Fibroblast of lung (primary cell): Measurements from ENCODE around the gene SGCG. TPM values are rescaled to one million over a fixed set of nuclear protein-coding genes. Genes with fewer than 3 reads are reported as not detected.

ENCODE experiments used
- DNase-seq, 2 donors: peaks; one replicate each; pipeline versions ENCODE4 v3.0.0 to v3.0.0-alpha.2; 2010; ENCODE audit warnings: low read depth in 2 of 2
- H2AFZ ChIP-seq: 2 replicates; pipeline ENCODE4 v1.5.1; 2012; ENCODE audit warnings: low read length, control low read depth, inconsistent platforms
- H3K27ac ChIP-seq: 2 replicates; pipeline ENCODE4 v1.5.1; 2011; ENCODE audit warnings: low read length, control low read depth; ENCODE audit not compliant: insufficient read depth
- H3K27me3 ChIP-seq: 2 replicates; pipeline ENCODE4 v1.5.1; 2011; ENCODE audit warnings: mild to moderate bottlenecking, low read length; ENCODE audit not compliant: control insufficient read depth, insufficient read depth
- H3K36me3 ChIP-seq: 2 replicates; pipeline ENCODE4 v1.5.1; 2011; ENCODE audit warnings: low read length; ENCODE audit not compliant: control insufficient read depth, insufficient read depth
- H3K4me1 ChIP-seq: 2 replicates; pipeline ENCODE4 v1.5.1; 2011; ENCODE audit warnings: low read length; ENCODE audit not compliant: control insufficient read depth, insufficient read depth; ENCODE audit errors: extremely low read depth
- H3K4me2 ChIP-seq: 2 replicates; pipeline ENCODE4 v1.5.1; 2011; ENCODE audit warnings: low read length, control low read depth; ENCODE audit not compliant: insufficient read depth; ENCODE audit errors: extremely low read depth
- H3K4me3 ChIP-seq, 4 experiments: fragments of 200-600 bp in 1 of 4; sonication (generic) in 1 of 4; replicated peaks in 1 of 4; 2 replicates each; pipeline ENCODE4 v1.5.1; 2011 to 2016; ENCODE audit warnings: low read length in 4 of 4, low read depth in 3 of 4, mild to moderate bottlenecking in 3 of 4, control low read depth in 2 of 4, inconsistent platforms in 1 of 4, mixed read lengths in 1 of 4; ENCODE audit not compliant: insufficient read depth in 1 of 4; ENCODE audit errors: control extremely low read depth in 1 of 4
- H3K79me2 ChIP-seq: 2 replicates; pipeline ENCODE4 v1.5.1; 2012; ENCODE audit warnings: mild to moderate bottlenecking, low read length, inconsistent platforms; ENCODE audit not compliant: control insufficient read depth, insufficient read depth
- H3K9ac ChIP-seq: 2 replicates; pipeline ENCODE4 v1.5.1; 2011; ENCODE audit warnings: mild to moderate bottlenecking, low read length, control low read depth; ENCODE audit not compliant: insufficient read depth
- H3K9me3 ChIP-seq: 2 replicates; pipeline ENCODE4 v1.5.1; 2012; ENCODE audit warnings: low read depth, low read length; ENCODE audit not compliant: control insufficient read depth, insufficient read depth
- H4K20me1 ChIP-seq: 2 replicates; pipeline ENCODE4 v1.5.1; 2011; ENCODE audit warnings: low read length; ENCODE audit not compliant: control insufficient read depth, insufficient read depth; ENCODE audit errors: extremely low read depth
- CTCF ChIP-seq, 2 donors: IDR thresholded peaks in 1 of 2; conservative IDR thresholded peaks in 1 of 2; 1 replicate in 1 of 2; 2 replicates in 1 of 2; pipeline ENCODE4 v1.5.1; 2011 to 2012; ENCODE audit warnings: low read length in 2 of 2, control low read depth in 1 of 2, inconsistent platforms in 1 of 2, low read depth in 1 of 2, mild to moderate bottlenecking in 1 of 2
- EZH2 ChIP-seq: IDR thresholded peaks from 2 replicates; pipeline ENCODE4 v1.5.1; 2012; ENCODE audit warnings: low read length, control low read depth, mild to moderate bottlenecking; ENCODE audit errors: missing control alignments
- polyA plus RNA-seq, 2 donors: library from polyadenylated mRNA; depleted of rRNA in 1 of 2; stranded (reverse) in 1 of 2; unstranded in 1 of 2; fragments of >200 nt; gene quantifications; 2 replicates each; pipeline ENCODE4 v1.2.1, GENCODE V29; 2011 to 2012; ENCODE audit warnings: missing spikeins in 1 of 2
- total RNA-seq: library from RNA; depleted of rRNA; stranded (reverse); fragments of >200 nt; gene quantifications from 2 replicates; pipeline ENCODE4 v1.2.1, GENCODE V29; 2014

SGCG gene
- total and polyA plus RNA-seq, 2 donors (not counting 1 experiment from before 2014, with no cell fraction given): 0.14 to 1.5 TPM

GRCh38 chr13:23273498-23273897, 92.7 kb downstream of the SGCG start:
- Histone ChIP-seq H3K27me3 (no peaks in the 10 kb centered on the region), H3K4me2 (no peak overlapping the region), H3K27ac (no peak overlapping the region), H2AFZ (no peak overlapping the region), H3K79me2 (no peaks in the 10 kb centered on the region), H3K36me3 (no peaks in the 10 kb centered on the region), H3K9ac (no peak overlapping the region), H4K20me1 (no peaks in the 10 kb centered on the region), H3K9me3 (no peaks in the 10 kb centered on the region), H3K4me3 (no peak overlapping the region), H3K4me1 (no peaks in the 10 kb centered on the region)
- TF ChIP-seq EZH2: no peak
- no peak for TF ChIP-seq CTCF (conservative IDR thresholded peaks at IDR 0.05 in 1 of 2, IDR thresholded peaks at IDR 0.05 in 1 of 2; ENCODE audit: low read depth in 1 of 2, low read length in 2 of 2)
- no peak for DNase-seq

GRCh38 chr13:23279321-23279720, 98.5 kb downstream of the SGCG start:
- H3K36me3 ChIP-seq: no peaks in the 10 kb centered on the region
- TF ChIP-seq CTCF (conservative IDR thresholded peaks at IDR 0.05 in 1 of 2, IDR thresholded peaks at IDR 0.05 in 1 of 2; ENCODE audit: low read depth in 1 of 2, low read length in 2 of 2) (no peak), EZH2 (no peak)
- no peaks in the 10 kb centered on the region for H3K79me2 ChIP-seq
- H2AFZ ChIP-seq: no peak overlapping the region
- no peak overlapping the region for H3K4me3 ChIP-seq
- no peak overlapping the region for H3K9ac ChIP-seq
- no peaks in the 10 kb centered on the region for H4K20me1 ChIP-seq
- no peak overlapping the region for H3K27ac ChIP-seq
- DNase-seq: no peak
- H3K9me3 ChIP-seq: no peaks in the 10 kb centered on the region
- H3K4me2 ChIP-seq: no peak overlapping the region
- H3K4me1 ChIP-seq: no peaks in the 10 kb centered on the region
- H3K27me3 ChIP-seq: no peaks in the 10 kb centered on the region

- no peak overlapping the region for H3K4me2 ChIP-seq
- no peak overlapping the region for H3K4me3 ChIP-seq
- H4K20me1 ChIP-seq: no peaks in the 10 kb centered on the region
- H3K79me2 ChIP-seq: no peaks in the 10 kb centered on the region
- H3K4me1 ChIP-seq: no peaks in the 10 kb centered on the region
- DNase-seq: no peak
- H3K27ac ChIP-seq: no peak overlapping the region
- H3K36me3 ChIP-seq: no peaks in the 10 kb centered on the region
- H3K27me3 ChIP-seq: no peaks in the 10 kb centered on the region
- H2AFZ ChIP-seq: no peak overlapping the region
- TF ChIP-seq EZH2 (no peak), CTCF (conservative IDR thresholded peaks at IDR 0.05 in 1 of 2, IDR thresholded peaks at IDR 0.05 in 1 of 2; ENCODE audit: low read depth in 1 of 2, low read length in 2 of 2) (no peak)
- no peak overlapping the region for H3K9ac ChIP-seq
- no peaks in the 10 kb centered on the region for H3K9me3 ChIP-seq
Measured at GRCh38 chr13:23288564-23288963, 107.8 kb downstream of the SGCG start.
